Measurements from ENCODE around the gene AQP1. TPM values are rescaled to one million over a fixed set of nuclear protein-coding genes. Genes with fewer than 3 reads are reported as not detected.
A peak's percentile ranks its signal among the peaks of the same experiment; 100 is the strongest.

The AQP1 gene
- total and polyA plus RNA-seq, 4 donors, result 8.9 to 76.3 (median 23.5) TPM

DNA sequence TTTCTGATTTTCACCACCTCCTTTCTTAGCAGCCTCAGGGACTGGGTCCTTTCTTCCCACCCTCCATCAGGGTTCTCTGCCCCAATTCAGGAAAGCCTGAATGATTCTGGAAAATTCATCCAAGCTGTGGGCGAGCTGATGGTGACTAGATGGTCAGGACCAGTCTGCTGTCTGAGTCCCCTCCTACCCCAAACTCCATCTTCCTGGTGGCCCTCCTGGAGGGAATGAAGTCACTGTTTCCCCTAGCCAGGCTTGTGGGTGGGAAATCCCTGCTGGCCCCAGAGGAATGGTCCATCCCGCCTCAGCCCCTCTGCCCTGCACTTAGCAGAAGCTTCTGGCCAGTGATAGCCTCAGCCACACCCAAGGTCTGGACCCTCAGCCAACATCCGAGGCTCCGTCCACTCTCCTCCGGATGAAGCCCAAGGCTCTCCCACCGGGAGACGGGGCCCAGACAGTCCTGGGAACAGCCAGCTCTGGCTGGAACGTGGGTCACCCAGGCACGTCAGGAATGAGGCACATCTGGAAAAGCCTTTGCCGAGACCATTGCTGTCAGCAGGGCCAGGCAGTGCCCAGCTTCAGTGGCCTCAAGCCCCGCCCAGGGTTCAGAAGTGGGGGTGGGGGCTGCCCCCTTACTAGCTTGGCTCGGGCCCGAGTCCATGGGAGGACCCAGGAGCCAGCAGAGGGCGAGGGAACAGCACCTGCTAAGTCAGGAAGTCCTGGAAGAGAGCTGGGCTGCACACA is 4.0 kb upstream of the AQP1 start:
- H3K36me3 ChIP-seq (ENCODE audit: control insufficient read depth in 4 of 4, insufficient read depth in 3 of 4, low read depth in 1 of 4, low read length in 3 of 4), result no peaks in the 10 kb centered on the region
- H3K27me3 ChIP-seq (ENCODE audit: control insufficient read depth in 4 of 4, insufficient read depth in 4 of 4, low read length in 3 of 4), result no peaks in the 10 kb centered on the region
- TF ChIP-seq, protein P1, sequence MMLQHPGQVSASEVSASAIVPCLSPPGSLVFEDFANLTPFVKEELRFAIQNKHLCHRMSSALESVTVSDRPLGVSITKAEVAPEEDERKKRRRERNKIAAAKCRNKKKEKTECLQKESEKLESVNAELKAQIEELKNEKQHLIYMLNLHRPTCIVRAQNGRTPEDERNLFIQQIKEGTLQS (IDR thresholded peaks at IDR 0.05), result no peak
- TF ChIP-seq, protein P2, sequence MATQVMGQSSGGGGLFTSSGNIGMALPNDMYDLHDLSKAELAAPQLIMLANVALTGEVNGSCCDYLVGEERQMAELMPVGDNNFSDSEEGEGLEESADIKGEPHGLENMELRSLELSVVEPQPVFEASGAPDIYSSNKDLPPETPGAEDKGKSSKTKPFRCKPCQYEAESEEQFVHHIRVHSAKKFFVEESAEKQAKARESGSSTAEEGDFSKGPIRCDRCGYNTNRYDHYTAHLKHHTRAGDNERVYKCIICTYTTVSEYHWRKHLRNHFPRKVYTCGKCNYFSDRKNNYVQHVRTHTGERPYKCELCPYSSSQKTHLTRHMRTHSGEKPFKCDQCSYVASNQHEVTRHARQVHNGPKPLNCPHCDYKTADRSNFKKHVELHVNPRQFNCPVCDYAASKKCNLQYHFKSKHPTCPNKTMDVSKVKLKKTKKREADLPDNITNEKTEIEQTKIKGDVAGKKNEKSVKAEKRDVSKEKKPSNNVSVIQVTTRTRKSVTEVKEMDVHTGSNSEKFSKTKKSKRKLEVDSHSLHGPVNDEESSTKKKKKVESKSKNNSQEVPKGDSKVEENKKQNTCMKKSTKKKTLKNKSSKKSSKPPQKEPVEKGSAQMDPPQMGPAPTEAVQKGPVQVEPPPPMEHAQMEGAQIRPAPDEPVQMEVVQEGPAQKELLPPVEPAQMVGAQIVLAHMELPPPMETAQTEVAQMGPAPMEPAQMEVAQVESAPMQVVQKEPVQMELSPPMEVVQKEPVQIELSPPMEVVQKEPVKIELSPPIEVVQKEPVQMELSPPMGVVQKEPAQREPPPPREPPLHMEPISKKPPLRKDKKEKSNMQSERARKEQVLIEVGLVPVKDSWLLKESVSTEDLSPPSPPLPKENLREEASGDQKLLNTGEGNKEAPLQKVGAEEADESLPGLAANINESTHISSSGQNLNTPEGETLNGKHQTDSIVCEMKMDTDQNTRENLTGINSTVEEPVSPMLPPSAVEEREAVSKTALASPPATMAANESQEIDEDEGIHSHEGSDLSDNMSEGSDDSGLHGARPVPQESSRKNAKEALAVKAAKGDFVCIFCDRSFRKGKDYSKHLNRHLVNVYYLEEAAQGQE (IDR thresholded peaks at IDR 0.05), result no peak
- TF ChIP-seq SP1 (IDR thresholded peaks at IDR 0.05) (no peak), RAD21 (IDR thresholded peaks at IDR 0.05) (no peak), GABPA (IDR thresholded peaks at IDR 0.05 in 1 of 2, conservative IDR thresholded peaks at IDR 0.05 in 1 of 2) (no peak), YY1 (IDR thresholded peaks at IDR 0.05) (no peak), HNF4A (conservative IDR thresholded peaks at IDR 0.05) (no peak), FOXA2 (IDR thresholded peaks at IDR 0.05) (no peak), JUND (IDR thresholded peaks at IDR 0.05) (no peak), HNF4G (IDR thresholded peaks at IDR 0.05) (no peak), FOXA1 (IDR thresholded peaks at IDR 0.05) (no peak)
- TF ChIP-seq, protein P3, sequence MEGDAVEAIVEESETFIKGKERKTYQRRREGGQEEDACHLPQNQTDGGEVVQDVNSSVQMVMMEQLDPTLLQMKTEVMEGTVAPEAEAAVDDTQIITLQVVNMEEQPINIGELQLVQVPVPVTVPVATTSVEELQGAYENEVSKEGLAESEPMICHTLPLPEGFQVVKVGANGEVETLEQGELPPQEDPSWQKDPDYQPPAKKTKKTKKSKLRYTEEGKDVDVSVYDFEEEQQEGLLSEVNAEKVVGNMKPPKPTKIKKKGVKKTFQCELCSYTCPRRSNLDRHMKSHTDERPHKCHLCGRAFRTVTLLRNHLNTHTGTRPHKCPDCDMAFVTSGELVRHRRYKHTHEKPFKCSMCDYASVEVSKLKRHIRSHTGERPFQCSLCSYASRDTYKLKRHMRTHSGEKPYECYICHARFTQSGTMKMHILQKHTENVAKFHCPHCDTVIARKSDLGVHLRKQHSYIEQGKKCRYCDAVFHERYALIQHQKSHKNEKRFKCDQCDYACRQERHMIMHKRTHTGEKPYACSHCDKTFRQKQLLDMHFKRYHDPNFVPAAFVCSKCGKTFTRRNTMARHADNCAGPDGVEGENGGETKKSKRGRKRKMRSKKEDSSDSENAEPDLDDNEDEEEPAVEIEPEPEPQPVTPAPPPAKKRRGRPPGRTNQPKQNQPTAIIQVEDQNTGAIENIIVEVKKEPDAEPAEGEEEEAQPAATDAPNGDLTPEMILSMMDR (IDR thresholded peaks at IDR 0.05; ENCODE audit: low read depth, low read length, missing input control), result no peak
- TF ChIP-seq, protein P4, sequence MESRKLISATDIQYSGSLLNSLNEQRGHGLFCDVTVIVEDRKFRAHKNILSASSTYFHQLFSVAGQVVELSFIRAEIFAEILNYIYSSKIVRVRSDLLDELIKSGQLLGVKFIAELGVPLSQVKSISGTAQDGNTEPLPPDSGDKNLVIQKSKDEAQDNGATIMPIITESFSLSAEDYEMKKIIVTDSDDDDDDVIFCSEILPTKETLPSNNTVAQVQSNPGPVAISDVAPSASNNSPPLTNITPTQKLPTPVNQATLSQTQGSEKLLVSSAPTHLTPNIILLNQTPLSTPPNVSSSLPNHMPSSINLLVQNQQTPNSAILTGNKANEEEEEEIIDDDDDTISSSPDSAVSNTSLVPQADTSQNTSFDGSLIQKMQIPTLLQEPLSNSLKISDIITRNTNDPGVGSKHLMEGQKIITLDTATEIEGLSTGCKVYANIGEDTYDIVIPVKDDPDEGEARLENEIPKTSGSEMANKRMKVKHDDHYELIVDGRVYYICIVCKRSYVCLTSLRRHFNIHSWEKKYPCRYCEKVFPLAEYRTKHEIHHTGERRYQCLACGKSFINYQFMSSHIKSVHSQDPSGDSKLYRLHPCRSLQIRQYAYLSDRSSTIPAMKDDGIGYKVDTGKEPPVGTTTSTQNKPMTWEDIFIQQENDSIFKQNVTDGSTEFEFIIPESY (IDR thresholded peaks at IDR 0.05), result no peak
- H3K4me1 ChIP-seq (ENCODE audit: control insufficient read depth in 4 of 4, insufficient read depth in 4 of 4, low read length in 3 of 4), result no peaks in the 10 kb centered on the region
- WGBS, result 84% methylated on average over 14 of the region's 14 CpGs
- no peak overlapping the region for H3K9ac ChIP-seq (ENCODE audit: low read depth in 1 of 2, low read length in 2 of 2)
- no peak overlapping the region for H3K27ac ChIP-seq (ENCODE audit: low read depth in 1 of 2, low read length in 2 of 2)
- H3K9me3 ChIP-seq (ENCODE audit: control insufficient read depth in 4 of 4, low read length in 3 of 4), result no peaks in the 10 kb centered on the region
- DNase-seq (ENCODE audit: low spot score), result no peak
- no peak overlapping the region for H3K4me3 ChIP-seq (ENCODE audit: low read depth in 1 of 3, low read length in 3 of 3)

DNA sequence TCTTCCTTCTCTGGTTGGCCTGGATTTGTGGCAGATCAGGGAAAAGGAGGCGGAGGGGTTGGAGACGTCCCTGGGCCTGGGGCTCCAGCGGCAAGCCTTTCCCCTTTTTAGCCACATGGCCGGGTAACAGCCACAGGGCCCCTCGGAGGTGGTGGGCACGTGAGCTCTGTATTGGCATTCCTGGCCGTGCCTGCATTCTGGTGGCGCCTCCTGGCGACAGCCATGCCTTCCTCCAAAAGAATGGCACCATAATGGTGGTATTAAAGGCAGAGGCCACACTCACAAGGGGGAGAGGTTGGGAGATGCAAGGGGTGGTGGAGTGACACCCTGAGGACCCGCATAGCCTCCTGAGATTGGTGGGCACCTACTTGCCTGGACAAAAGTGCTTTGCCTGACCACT is 3.0 kb upstream of the AQP1 start:
- Histone ChIP-seq H3K4me1 (ENCODE audit: control insufficient read depth in 4 of 4, insufficient read depth in 4 of 4, low read length in 3 of 4) (no peaks in the 10 kb centered on the region), H3K9ac (ENCODE audit: low read depth in 1 of 2, low read length in 2 of 2) (no peak overlapping the region), H3K27me3 (ENCODE audit: control insufficient read depth in 4 of 4, insufficient read depth in 4 of 4, low read length in 3 of 4) (no peaks in the 10 kb centered on the region), H3K4me3 (ENCODE audit: low read depth in 1 of 3, low read length in 3 of 3) (no peak overlapping the region), H3K9me3 (ENCODE audit: control insufficient read depth in 4 of 4, low read length in 3 of 4) (no peaks in the 10 kb centered on the region), H3K27ac (ENCODE audit: low read depth in 1 of 2, low read length in 2 of 2) (no peak overlapping the region), H3K36me3 (ENCODE audit: control insufficient read depth in 4 of 4, insufficient read depth in 3 of 4, low read depth in 1 of 4, low read length in 3 of 4) (no peaks in the 10 kb centered on the region)
- TF ChIP-seq RAD21 (IDR thresholded peaks at IDR 0.05) (peak in 1 of 2 donors; percentile 22), FOXA1 (IDR thresholded peaks at IDR 0.05) (no peak)
- WGBS, result 90% methylated on average over 10 of the region's 10 CpGs
- no peak for DNase-seq (ENCODE audit: low spot score)
